ENCODE results near the gene CBR1.

The CBR1 gene

GRCh38 chr21:36069713-36070583 is at the start of gene CBR1:
CBR1 (plus strand) TSS chr21:36070024; CDS start chr21:36070116, 92 bp downstream.
- peak; percentile 94 for DNase-seq

DNA sequence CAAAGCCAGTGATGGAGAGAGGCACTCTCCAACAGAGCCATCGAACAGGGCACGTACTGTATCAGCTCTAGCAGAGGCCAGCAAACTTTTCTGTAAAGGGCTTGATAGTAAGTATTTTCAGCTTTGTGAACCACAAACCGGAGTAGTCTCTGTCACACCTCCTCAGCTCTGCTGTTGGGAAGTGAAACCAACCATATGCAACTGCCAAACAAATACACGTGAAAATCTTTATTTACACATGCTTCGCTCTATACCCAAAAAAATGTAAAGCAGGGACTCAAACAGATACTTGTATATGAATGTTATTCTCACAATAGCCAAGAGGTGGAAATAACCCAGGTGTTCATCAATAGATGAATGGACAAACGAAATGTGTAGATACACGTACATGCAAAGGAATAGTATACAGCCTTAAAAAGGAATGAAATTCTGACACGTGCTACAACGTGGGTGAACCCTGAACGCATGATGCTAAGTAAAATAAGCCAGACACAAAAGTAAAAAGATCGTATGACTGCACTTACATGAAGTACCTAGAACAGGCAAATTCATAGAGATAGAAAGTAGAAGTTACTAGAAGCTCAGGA is 48.5 kb upstream of the CBR1 start:
- DNase-seq, result no peak

DNA sequence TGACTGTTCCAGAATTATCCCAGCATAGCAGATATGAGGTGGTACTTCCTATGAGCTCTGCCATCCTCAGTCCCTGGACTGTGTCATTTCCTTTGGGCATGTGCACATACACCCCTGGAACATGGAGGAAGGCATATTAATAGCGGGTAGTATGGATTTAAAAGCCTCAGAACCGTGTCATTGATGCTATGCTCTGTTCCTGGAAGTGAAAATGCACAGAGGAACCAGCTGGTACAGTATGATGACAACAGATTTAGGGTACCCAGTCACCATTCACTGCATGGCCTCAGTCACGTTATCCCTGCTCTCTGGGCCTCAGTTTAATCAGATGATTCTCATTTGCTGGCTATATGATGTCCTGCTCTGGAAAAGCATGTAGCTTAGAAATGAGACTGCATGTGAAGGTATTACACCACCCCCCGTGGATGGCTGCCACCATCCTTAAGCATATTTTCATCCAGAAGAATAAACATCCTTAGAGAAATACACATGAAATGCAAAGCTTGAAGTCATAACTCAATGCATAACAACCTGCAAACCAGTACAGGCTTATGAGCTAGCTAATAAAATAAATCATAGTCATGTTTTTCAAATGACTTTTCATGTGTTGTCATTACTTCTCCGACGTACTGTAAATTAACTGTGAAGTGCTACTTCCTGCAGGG is 47.3 kb upstream of the CBR1 start:
- no peak for DNase-seq

DNA sequence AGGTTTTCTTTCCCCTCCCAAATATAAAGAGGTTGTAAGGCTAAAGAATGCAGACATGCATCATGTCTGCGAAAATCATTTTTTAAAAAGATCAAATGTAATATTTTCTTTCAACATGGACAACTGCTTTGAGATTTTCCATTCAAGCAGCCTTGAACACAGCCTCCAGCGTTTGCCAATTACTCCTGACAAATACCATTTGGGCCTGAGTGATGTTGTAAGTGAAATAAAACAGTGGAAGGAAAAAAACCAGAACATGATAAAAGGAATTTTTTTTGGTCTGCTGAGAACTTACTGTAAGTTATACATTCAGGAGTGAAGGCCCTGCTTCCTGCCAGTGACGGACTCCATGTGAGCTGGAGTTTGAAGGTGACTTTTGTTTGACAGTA is 46.7 kb upstream of the CBR1 start:
- DNase-seq, result no peak

DNA sequence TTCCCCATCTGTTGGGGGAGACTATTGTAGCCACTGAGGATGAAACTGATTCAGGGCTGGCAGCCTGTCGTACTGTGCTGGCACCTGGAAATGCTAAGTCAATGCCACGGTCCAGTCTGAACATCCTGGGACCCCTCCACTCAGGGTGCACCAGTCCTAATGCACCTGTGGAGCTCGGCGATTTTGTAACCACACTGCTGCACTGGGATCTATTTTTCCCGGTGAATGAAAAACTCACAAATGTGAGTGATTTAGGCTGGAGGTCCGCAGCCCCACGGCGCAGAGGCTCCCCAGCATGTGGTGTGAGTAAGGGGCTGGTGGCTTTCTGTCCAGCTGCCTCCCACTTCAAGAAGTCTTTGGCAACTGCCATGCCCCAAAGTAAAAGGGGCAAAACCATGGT is 45.0 kb upstream of the CBR1 start:
- no peak for DNase-seq

- DNase-seq, result no peak
Observed at GRCh38 chr21:36027347-36027746, 42.5 kb upstream of the CBR1 start.

GRCh38 chr21:36028127-36029069 is 41.4 kb upstream of the CBR1 start:
- DNase-seq, result peak; percentile 80

GRCh38 chr21:36029309-36029708 is 40.5 kb upstream of the CBR1 start:
- DNase-seq, result no peak

DNA sequence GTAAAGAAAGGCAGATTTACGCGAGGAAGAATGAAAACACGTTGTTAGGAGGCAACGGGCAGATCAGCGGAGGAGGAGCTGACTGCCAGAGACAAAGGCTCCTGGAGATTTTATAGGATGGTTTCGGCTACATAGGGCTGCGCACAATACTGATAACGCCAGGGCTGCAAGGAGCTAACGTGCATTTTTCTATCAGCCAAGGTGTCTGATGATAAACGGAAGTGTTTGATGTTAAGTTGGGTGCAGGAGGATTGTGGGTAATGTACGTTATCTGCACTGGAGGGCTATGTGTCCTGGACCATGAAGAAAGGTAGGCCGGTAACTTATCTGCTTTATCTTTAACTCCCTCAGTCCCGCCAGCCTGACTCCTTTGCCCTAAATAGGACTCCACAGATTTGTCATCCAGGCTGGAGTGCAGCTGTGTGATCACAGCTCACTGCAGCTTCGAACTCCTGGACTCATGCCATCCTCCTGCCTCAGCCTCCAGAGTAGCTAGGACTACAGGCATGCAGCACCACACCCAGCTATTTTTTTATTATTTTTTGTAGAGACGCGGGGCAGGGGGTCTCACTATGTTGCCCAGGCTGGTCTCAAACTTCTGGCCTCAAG is 39.1 kb upstream of the CBR1 start:
- no peak for DNase-seq

GRCh38 chr21:36032647-36033406 is 37.0 kb upstream of the CBR1 start:
- no peak for DNase-seq

DNA sequence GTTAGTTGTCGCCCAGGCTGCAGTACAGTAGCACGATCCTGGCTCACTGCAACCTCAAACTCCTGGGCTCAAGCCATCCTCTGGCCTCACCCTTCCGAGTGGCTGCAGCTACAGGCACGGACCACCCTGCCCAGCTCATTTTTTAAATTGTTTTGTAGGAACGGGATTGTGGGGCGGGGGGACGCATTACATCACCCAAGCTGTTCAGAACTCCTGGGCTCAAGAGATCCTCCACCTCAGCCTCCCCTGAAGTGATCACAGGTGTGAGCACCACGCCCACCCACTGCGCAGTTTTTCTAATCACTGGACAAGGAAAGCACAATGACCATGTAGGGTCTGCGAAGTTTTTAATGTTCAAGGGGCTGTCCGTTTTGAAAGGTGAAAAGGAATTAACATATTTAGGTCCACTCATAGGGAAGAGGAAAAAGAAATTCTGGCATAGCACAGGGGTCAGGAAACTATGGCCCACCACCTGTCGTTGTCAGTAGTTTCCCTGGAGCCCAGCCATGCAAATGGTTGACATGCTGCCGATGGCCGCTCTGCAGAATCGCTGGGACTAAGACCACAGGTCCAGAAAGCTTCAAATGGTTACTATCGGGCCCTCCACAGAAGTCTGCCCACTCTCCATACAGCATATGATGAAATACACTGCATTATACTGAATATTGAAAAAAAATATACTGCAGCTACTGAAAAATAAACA is 35.5 kb upstream of the CBR1 start:
- DNase-seq, result no peak

DNA sequence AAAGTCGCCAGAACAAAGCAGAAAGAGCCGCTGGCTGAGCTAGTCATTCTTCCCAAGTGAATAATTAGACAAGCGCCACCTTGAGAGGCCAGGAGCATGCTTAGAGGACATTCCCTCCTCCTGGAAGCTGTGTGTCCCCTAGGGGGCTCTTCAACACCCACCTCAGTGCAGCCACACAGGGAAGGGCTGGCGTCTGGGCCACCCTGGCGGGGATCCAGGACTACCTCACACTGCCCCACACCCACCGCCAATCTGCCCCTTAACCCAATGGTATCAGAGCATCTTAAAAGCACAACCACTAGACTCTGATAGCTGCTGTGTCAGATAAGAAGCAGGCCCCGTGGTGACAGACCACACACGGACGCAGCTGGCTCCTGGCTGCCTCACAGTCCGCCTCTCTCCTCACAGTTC is 34.4 kb upstream of the CBR1 start:
- DNase-seq, result peak; percentile 65

- DNase-seq, result no peak
Observed at GRCh38 chr21:36038701-36039497, 30.9 kb upstream of the CBR1 start.

DNA sequence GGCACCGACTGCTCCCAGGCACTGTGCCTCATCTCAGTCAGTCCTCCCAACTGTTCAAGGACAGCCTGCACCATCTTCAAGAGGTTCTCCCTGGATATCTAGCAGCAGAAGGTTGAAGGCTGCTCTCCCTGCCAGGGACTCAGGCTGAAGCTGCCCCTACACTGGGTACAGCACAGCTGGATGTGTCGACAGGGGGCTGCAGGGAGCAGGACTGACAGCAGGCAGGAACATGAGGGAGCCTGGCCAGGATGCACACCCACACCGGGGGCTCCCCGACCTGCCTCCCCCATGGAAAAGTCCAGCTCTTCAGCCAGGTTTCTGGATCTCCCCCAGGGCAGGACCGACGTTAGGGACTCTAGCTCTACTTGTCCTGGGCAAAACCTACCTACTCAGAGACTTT is 30.0 kb upstream of the CBR1 start:
- no peak for DNase-seq

- DNase-seq, result no peak
Observed at GRCh38 chr21:36040389-36040788, 29.4 kb upstream of the CBR1 start.

DNA sequence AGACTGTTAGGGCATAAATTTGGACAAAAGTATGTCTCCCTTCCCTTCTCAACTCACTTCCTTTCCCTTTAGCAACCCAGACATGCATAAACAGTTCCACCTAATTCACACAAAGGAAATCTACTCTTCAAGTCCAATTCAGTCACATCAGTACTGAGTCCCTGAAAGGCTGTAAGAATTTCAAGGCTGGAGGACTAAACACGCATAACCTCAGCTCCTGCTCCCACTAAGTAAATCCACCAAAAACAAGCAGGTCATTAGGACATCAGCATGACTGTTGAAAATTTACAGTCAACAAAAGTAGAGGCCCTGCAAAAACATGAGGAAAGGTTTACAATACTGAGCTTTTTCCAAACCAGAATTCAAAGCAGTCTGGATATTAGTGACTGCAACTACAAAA is 27.9 kb upstream of the CBR1 start:
- no peak for DNase-seq

DNA sequence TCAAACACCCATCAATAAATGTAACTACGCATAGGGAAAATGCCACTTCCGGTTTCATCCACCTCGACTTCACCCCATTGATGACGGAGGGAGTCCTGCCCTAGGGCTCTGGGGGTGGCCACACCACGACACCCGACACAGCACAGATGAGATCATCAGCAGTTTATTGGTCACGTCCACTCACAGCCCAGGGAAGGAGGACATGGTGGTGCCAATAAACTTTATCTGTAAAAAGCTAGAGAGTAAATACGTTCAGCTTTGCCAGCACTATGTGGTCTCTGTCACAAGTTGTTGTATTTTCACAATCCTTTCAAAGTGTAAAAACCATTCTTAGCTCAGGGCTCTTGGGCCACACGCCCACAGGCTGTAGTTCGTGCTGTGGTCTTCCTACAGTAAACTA is 25.8 kb upstream of the CBR1 start:
- DNase-seq, result no peak

GRCh38 chr21:36045993-36046392 is 23.8 kb upstream of the CBR1 start:
- DNase-seq, result no peak

GRCh38 chr21:36047139-36047538 is 22.7 kb upstream of the CBR1 start:
- no peak for DNase-seq

DNA sequence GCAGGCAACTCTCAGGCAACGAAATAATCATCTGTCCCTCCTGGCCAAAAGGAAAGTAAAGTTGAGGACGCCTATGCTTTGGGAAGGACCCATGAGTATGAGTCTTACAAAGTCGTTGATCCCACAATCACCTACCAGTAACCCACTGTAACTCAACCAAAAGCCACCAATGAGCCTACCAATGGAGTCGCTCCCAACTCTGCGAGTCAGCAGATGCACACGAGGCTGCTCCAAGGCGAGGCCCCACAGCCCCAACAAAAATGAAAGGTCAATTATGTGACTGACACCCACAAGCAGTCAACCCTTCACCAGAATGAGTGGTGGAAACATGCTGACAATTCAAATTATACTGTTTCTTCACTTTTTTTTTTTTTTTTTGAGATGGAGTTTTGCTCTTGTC is 21.5 kb upstream of the CBR1 start:
- DNase-seq, result no peak

Measured in NCI-H82 (cell line).